GM10266 (cell line): ENCODE results near the gene CAND2.
"Not testable (repeated sequence)": the region's sequence is repeated elsewhere in the genome, so short reads cannot be mapped to it uniquely, and the experiment has no call there.

ENCODE experiments used
- DNase-seq: peaks from one replicate; pipeline ENCODE4 v3.0.0; 2012; ENCODE audit errors: extremely low spot score
- CTCF ChIP-seq: IDR thresholded peaks from 2 replicates; pipeline ENCODE4 v1.5.1; 2012; ENCODE audit warnings: mild to moderate bottlenecking, low read depth; ENCODE audit not compliant: control insufficient read depth, insufficient read depth; ENCODE audit errors: missing control alignments

Gene CAND2

DNA sequence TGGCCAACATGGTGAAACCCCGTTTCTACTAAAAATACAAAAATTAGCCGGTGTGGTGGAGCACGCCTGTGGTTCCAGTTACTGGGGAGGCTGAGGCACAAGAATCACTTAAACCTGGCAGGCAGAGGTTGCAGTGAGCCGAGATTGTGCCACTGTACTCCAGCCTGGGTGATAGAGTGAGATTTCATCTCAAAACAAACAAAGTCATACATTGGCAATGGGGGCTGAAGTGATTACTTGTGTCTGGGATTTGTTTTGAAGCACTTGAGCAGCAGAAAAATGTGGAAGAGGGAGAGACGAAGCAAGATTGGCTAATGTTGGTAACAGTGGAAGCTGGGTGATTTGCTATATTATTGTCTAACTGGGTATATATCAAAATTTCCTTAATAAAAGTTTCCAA, 24.0 kb upstream of the CAND2 start:
- no peak for TF ChIP-seq CTCF
- no peak for DNase-seq

DNA sequence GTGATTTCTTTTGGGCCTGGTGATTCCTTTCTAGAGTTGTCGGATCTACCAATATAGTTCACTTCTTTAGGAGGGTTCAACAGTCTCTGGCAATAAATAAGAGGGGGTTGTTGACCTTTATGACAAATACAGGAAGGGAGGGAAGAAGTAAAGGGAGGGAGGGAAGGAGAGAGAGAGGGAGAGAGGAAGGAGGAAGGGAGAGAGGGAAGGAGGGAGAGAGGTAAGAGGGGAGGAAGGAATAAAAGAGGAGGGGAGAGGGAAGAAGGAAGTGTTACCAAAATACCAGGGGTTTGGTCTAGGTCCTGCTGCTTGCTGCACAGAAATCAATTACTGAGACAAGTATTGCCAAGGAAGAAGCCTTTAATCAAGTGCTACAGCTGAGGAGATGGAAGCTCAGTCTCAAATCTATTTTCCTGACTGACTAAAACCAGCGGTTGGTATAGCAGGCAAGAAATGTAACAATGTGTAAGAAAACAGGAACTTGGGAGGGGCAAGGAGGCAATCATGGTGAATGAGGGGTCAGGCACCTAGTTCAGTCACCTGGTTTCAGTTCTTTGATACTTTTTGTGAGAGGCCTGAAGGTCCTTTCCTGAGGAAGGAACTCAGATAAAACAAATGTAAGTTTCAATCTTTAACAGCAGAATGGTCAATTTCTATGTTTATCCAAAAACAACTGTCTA, 23.3 kb upstream of the CAND2 start:
- DNase-seq = no peak
- no peak for TF ChIP-seq CTCF

GRCh38 chr3:12773710-12774086, 22.8 kb upstream of the CAND2 start:
- DNase-seq = no peak
- no peak for TF ChIP-seq CTCF

- no peak for TF ChIP-seq CTCF
- DNase-seq = no peak
Observed at GRCh38 chr3:12774619-12775018, 21.9 kb upstream of the CAND2 start.

DNA sequence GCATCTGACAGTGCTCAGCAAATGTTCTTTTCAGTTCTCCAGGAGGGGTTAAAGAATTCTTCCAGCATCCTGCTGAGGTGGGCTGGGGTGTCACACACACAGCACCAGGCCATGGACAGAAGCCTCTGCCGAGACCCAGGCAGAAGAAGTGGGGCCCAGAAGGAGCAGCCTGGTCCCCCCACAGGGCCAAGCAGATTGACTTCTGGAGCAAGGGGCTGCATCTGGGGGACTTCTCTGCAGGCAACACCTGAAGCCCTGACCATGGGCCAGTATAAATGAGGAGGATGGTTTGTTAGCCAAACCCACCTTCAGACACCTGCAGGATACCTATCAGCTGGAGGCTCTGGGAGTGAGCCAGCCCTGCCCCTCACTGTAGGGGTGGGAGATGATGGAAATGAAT, 21.3 kb upstream of the CAND2 start:
- TF ChIP-seq CTCF = no peak
- DNase-seq = no peak

DNA sequence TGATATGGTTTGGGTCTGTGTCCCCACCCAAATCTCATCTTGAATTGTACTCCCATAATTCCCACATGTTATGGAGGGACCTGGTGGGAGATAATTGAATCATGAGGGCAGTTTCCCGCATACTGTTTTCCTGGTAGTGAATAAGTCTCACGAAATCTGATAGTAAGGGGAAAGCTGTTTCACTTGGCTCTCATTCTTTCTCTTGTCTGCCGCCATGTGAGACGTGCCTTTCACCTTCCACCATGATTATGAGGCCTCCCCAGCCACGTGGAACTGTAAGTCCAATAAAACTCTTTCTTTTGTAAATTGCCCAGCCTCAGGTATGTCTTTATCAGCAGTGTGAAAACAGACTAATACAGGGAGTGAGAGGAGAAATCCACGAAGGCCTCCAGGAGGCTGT, 20.5 kb upstream of the CAND2 start:
- DNase-seq = not testable (repeated sequence)

DNA sequence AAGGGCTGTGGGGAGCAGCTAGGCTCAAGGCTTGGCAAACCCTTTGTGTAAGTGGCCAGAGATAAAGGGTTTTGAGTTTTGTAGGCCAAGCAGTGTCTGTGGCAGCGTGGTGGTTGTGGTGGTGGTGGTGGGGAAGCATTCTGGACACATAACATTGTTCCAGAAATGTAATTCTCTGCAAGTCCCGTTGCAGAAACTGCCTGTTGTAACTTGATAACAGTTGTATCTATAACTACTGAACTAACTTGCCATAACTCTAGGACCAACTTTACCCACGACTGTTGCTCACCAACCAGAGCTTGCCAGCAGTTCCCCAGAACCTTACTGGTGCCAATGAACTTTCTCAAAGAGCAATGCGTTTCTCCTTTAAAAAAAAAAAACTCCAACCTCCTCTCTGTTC, 19.3 kb upstream of the CAND2 start:
- TF ChIP-seq CTCF = no peak
- DNase-seq = no peak

DNA sequence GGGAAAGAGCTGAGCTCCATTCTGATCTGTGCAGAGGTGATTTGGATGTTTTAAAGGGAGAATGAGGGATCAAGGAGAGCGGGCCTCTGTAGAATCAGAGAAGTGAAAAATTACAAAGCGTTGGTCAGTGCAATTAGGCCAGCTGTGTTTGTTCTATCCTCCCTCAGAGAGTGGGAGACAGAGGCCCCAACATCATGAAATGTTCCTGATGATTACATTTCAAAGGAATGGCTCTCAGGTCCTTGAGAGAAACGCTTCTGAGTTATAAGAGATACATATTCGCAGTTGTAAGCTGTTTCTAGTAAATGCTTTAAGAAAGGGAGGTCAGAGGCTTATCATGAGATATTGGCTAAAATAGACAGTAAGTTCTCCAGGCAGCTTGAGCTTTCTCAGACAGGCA, 15.7 kb upstream of the CAND2 start:
- TF ChIP-seq CTCF = no peak
- DNase-seq = no peak
